ENCODE results near the gene CPSF4.
"Not testable (repeated sequence)": the region's sequence is repeated elsewhere in the genome, so short reads cannot be mapped to it uniquely, and the experiment has no call there.

CPSF4 gene

DNA sequence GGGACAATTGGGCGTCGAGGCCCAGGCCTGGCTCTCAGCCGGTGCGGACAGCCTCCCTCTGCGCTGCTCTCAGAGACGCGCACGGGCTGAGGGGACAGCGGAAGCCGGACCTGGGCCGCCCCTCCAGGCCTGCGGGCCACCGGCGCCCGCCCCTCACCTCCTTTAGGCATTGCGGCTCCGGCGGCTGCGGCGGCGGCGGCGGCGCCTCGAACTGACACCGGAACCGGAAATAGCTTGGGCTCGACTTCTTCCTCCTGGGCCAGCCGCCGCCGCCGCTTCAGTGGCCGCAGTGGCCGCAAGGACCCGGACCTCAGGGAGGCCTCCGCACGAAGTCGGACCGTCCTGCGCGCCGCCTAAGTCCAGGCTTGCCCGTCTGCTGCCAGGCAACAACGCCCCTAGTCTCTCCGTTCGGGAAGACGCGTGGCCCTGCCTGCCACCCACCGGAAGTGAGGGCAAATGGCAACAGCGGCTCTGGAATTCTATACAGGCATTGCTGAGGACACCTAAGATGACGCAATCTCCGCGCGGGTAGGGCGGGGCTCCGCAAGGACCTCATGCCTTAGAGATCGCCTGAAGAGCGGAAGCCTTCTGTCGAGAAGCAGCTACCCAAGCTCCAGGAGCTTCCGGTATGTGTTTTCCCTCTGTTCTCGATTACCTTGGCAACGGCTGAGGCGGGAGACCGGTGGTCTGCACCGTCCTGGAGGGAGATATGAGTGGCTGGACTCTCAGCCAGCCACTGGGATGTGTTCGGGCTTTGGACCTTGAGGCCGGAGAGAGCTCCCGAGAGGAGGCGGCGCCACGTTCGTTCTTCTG is 30.2 kb upstream of the CPSF4 start, which contains the start of the genes BUD31 and PDAP1:
BUD31 (plus strand) TSS at position 591 of the 813 bp plus-strand sequence. CDS start 2,124 bp downstream, outside the sequence.
PDAP1 (minus strand) TSS at position 219 of the 813 bp plus-strand sequence; CDS start at position 170, 49 bp downstream.
- peak; percentile 93 for DNase-seq

GRCh38 chr7:99409192-99409572 is 29.6 kb upstream of the CPSF4 start:
- DNase-seq = no peak

DNA sequence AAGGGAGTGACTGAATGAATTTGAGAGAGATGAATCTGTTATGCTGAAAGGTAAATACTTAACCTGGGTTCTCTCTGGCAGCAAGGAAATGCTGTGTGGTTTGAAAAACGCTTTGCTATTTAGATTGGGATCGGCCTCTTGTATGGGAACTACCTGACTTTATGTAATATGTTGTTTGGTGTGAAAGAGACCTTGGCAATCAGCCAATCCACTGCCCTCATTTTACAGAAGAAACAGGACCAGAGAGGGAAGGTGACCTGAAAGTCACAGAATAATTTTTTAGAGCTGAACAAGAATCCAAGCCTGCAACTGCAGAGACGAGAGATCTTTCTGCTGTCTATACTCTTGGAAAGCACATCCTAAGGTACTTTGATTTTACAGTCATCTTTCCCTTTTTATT is 28.9 kb upstream of the CPSF4 start:
- DNase-seq = no peak

DNA sequence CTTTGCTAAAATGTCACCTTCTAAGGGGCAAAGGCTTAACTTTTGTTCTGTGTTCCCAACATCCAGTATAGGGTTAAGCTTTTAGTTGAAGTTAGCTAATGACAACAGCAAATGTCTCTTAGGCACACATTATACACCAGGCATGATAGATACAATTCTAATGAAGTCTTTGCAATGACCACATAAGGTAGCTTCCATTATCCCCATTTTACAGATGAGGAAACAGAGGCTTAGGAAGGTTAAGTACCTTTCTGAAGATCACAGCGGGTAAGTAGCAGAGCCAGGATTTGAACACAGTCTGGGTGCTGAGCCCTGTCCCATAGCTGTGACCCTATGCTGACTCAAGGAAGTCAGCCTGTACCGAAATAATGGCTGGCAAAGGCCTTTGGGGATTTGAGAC is 28.1 kb upstream of the CPSF4 start:
- no peak for DNase-seq

GRCh38 chr7:99415513-99416127 is 23.1 kb upstream of the CPSF4 start:
- peak; percentile 46 for DNase-seq

DNA sequence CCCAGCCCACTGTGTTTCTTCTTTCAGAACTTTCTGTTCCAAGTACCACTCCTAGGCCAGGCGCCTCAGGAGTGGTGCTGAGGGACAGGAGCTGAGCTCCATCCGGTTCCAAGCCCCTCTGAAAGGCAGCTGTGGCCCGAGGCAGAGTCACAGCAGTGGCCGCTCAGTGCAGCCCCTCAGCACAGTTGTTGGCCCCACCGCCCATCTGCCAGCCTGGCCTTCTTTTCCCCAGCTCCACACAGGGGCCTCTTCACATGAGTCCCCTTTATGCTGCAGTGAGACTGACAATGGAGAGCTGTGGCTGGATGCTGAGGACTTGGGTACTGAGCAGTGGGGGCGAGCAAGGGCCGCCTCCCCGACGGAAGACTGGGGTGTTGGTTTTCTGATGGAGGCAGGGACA is 20.5 kb upstream of the CPSF4 start:
- no peak for DNase-seq

DNA sequence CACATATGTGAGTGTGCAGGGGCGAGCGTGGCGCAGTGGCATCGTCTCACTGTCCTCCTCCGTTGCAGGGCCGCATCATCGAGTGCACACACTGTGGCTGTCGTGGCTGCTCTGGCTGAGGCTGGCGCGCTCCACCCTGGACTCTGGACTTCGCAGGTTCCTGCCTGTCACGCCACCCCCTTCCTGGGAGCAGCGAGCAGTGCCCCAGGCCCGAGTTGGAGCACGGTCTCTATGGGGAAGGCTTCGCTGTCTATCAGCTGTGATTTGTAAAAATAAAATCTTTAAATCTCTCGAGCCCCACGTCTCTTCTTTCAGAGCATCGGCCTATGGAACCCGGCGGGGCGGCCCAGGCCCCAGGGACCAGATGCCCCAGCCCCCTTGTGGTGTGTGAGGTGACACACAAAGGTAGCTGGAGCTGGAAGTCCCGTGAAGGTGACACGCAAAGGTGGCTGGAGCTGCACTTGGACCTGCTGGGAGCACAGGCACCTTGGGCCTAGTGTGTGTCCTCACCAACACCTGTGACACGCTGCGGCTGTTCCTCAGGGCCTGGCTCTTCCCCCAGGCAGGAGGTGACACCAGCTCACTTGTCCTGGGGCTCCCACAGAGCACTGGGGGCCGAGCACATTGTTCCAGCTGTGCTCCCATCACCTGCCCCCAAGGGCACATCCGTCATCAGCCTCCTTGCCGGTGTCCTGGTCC is 19.3 kb upstream of the CPSF4 start:
- DNase-seq = no peak

DNA sequence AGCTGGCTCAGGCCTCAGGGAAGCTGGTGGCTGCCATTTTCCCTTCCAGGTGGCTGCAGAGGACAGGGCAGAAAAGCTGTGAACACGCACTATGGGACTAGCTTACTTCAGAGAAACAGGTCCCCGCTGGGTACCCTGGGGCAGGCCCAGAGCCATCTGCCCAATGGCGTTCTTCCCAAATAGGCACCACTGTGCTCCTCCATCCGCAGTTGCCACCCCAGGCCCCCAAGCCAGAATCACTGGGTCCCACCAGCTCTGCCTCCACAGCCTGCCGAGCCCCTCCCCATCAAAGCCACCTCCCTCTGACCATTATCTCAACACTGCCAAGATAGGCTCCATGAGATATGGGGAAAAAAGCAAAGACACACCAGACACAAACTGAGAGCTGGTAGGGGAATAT is 18.5 kb upstream of the CPSF4 start:
- no peak for DNase-seq

DNA sequence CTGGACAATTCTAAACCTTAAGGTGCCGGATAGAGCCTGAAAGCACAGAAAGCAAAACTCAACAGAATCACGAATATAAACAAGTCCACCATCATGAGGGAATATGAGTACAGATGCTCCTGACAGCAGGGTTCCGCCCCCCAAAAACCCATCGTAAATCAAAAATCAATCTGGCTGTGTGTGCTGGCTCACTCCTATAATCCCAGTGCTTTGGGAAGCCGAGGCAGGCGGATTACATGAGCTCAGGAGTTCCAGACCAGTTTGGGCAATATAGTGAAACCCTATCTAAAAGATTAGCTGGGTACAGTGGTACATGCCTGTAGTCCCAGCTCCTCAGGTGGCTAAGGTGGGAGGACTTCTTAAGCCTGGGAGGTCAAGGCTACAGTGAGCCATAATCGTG is 17.8 kb upstream of the CPSF4 start:
- DNase-seq = no peak

DNA sequence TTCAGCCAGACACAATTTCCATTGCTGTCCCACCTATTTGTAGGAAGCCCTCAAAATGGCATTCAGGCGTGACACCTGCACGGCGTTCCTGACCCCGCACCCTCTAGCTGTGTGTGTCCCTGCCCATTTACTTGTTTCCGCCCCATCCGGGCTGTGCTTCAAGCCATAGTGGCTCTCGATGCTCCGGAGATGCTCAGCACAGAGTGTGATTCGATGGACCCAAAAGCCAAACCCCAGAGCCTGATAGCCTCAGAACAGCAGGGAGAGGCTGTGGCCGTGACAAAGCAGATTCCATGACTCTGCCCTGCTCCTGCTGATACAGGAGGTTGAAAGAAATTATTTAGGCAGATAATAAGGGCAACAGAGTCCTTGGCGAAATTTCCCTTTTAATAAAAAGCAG is 16.6 kb upstream of the CPSF4 start:
- DNase-seq = no peak

GRCh38 chr7:99422625-99423024 is 16.1 kb upstream of the CPSF4 start:
- no peak for DNase-seq

GRCh38 chr7:99424932-99425730 is 13.6 kb upstream of the CPSF4 start:
- no peak for DNase-seq

DNA sequence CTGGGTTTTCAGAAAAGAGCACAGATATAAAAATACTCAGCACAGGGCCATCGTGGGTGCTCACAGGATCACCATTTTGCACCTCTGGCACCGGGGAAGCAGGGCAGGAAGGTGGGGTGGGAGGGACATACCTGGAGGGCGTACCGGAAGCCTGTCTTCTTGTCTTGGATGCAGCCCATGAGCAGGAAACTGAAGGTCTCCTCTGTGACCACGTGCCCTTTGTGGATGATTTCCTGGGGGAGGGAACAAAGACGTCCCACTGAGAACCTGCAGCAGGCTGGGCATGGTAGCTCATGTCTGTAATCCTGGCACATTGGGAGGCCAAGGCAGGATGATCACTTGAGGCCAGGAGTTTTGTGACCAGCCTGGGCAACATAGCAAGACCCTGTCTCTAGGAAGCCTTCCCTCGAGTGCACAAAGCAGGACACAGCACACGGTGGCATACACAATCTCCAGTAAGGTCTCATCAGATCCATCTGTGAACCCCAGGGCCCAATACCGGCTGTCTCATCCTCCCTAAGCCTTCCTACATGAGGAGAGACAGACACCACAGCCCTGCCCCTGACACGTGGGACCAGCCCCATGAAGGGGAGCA is 9.7 kb upstream of the CPSF4 start:
- DNase-seq = no peak

DNA sequence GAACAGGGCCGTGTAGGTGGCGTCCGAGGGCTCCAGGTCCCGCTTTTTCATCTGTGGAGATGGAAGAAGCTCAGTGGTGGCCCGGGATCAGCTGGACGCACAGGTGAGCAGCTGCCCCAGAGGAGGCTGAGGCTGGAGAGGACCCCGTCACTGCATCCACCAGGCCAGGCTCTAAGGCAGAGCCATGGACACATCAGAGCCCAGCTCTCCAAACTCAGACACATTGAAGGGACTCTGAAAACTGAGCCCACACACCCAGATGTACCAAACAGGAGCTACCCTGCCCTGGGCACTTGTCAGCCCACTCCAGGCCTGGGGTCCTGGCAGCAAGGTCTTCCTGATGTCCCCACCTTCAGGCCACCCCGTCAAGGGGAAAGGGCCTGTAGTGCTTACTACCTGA is 9.0 kb upstream of the CPSF4 start:
- DNase-seq = no peak

DNA sequence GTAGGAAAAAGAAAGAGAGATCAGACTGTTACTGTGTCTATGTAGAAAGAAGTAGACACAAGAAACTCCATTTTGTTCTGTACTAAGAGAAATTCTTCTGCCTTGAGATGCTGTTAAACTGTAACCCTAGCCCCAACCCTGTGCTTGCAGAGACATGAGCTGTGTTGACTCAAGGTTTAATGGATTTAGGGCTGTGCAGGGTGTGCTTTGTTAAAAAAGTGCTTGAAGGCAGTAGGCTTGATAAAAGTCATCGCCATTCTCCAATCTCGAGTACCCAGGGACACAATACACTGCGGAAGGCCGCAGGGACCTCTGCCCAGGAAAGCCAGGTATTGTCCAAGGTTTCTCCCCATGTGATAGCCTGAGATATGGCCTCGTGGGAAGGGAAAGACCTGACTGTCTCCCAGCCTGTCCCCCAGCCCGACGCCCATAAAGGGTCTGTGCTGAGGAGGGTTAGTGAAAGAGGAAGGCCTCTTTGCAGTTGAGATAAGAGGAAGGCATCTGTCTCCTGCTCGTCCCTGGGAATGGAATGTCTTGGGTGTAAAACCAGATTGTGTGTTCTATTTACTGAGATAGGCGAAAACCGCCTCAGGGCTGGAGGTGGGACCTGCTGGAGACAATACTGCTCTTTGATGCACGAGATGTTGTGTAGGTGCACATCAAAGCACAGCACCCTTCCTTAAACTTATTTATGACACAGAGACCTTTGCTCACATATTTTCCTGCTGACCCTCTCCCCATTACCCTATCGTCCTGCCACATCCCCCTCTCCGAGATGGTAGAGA is 6.8 kb upstream of the CPSF4 start:
- not testable (repeated sequence) for DNase-seq

GRCh38 chr7:99433158-99433557 is 5.6 kb upstream of the CPSF4 start:
- no peak for DNase-seq

DNA sequence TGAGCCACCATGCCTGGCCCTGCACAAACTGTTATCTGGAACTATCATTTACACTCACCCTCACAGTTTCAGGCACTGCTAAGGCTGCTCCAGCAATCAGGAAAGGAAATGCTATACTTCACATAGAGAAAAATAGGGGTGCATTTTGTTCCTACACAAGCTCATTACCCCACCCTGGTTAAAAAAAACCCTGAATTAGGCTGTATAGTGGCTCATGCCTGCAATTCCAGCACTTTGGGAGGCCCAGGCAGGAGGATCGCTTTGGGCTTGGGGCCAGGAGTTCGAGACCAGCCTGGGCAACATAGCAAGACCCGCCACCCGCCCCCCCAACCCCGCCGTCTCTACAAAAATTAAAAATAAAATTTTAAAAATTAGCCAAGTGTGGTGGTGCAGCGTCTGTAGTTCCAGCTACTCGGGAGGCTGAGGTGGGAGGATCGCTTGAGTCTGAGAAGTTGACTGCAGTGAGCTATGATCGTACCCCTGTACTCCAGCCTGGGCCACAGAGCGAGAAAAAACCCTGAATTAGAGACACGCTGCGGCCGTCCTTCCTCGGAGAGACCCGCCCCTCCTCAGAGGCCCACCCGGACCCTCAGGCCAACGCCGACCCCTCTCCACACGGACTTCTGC is 684 bp upstream of the CPSF4 start:
- no peak for DNase-seq

GRCh38 chr7:99440195-99440594 is 1.5 kb downstream of the CPSF4 start:
- no peak for DNase-seq

- DNase-seq = no peak
These were observed 7.4 kb downstream of the CPSF4 start for GRCh38 chr7:99446096-99446495.

DNA sequence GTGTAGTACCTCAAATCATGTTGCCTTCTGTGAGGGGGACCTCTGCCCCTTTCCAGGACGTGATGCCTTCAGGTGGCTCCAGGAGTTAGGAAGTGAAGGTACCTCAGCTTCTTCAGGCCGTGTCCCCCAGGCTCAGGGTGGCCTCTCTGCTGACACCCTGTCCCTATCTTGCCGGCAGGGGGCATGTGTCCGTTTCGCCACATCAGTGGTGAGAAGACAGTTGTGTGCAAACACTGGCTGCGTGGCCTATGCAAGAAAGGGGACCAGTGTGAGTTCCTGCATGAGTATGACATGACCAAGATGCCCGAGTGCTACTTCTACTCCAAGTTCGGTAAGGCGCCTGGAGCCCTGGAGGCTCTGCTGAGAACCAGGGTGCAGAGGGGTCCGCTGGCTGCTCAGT is 9.2 kb downstream of the CPSF4 start:
- DNase-seq = no peak

DNA sequence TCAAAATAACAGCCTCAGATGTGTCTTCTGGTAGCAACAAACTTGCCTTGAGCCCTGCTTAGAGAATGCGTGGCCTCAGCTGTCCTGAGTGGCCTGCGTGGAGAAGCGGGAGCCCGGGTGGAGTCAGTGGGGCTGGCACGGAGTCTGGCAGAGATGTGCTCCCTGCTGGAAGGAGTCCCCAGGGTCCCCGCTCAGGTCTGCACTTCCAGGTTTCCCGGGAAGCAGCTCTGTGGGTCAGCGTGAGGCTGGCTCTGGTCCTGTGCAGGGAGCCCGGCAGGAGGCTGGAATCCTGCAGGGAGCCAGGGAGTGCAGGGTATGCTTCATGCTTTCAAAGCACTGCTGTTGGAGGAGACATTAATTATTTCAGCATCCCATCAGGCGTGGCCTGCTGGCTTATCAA is 10.1 kb downstream of the CPSF4 start:
- no peak for DNase-seq
